Activated CD4-positive, alpha-beta T cell treated with anti-CD3 and anti-CD28 coated beads for 24 hours (primary cell): Measurements from ENCODE around the gene IL17REL.
"Not testable (repeated sequence)": the region's sequence is repeated elsewhere in the genome, so short reads cannot be mapped to it uniquely, and the experiment has no call there.

Experiments
- DNase-seq, 2 donors: peaks; one replicate each; pipeline ENCODE4 v3.0.0-alpha.2; 2020; ENCODE audit warnings: low read depth in 2 of 2

The IL17REL gene

GRCh38 chr22:49989826-49990225 lies 22.7 kb downstream of the IL17REL start:
- not testable (repeated sequence) for DNase-seq

- DNase-seq, result no peak
These were observed 26.2 kb downstream of the IL17REL start for GRCh38 chr22:49986325-49986724.

- DNase-seq, result no peak
These were observed 29.2 kb downstream of the IL17REL start for GRCh38 chr22:49983148-49984042.

GRCh38 chr22:49981799-49982198 lies 30.8 kb downstream of the IL17REL start:
- DNase-seq, result not testable (repeated sequence)

GRCh38 chr22:49979587-49980264 lies 32.8 kb downstream of the IL17REL start:
- no peak for DNase-seq

GRCh38 chr22:49977578-49977977 lies 35.0 kb downstream of the IL17REL start:
- no peak for DNase-seq

- DNase-seq, result peak in 1 of 2 donors; percentile 53
These were observed 36.0 kb downstream of the IL17REL start for GRCh38 chr22:49976439-49977175.

GRCh38 chr22:49975543-49976389 lies 36.8 kb downstream of the IL17REL start:
- peak in 1 of 2 donors; percentile 50 for DNase-seq

- DNase-seq, result no peak
These were observed 39.3 kb downstream of the IL17REL start for GRCh38 chr22:49973018-49973961.

GRCh38 chr22:49972163-49973017 lies 40.2 kb downstream of the IL17REL start:
- no peak for DNase-seq

GRCh38 chr22:49971232-49972162 lies 41.1 kb downstream of the IL17REL start:
- peak; percentile 69 to 74 for DNase-seq

- peak; percentile 95 to 96 for DNase-seq
These were observed 41.9 kb downstream of the IL17REL start for GRCh38 chr22:49970528-49971231.

GRCh38 chr22:49969751-49970527 lies 42.6 kb downstream of the IL17REL start:
- DNase-seq, result no peak

GRCh38 chr22:49968831-49969661 lies 43.5 kb downstream of the IL17REL start:
- no peak for DNase-seq

GRCh38 chr22:49968313-49968830 lies 44.2 kb downstream of the IL17REL start:
- no peak for DNase-seq
